Measurements from ENCODE around the gene NRSN2. TPM values are rescaled to one million over a fixed set of nuclear protein-coding genes. Genes with fewer than 3 reads are reported as not detected.
"Not testable (repeated sequence)": the region's sequence is repeated elsewhere in the genome, so short reads cannot be mapped to it uniquely, and the experiment has no call there.

Gene NRSN2
- total RNA-seq, 4 donors from 2014 or later, result 3.7 to 13.8 (median 7.2) TPM

GRCh38 chr20:387520-387919, 40.6 kb downstream of the NRSN2 start:
- peaks cover 7 to 55% (median 8%) of the 10 kb centered on the region in 3 donors for H3K36me3 ChIP-seq

GRCh38 chr20:388034-388994, 41.4 kb downstream of the NRSN2 start:
- peaks cover 0 to 21% (median 0%) of the 10 kb centered on the region in 3 donors for H3K4me1 ChIP-seq
- WGBS, 2 donors, result 83 to 89% methylated on average over 12 to 14 of the region's 21 CpGs
- intact Hi-C loops (cut with DNase I), result no loop called here
- no peaks in the 10 kb centered on the region for H3K27me3 ChIP-seq
- no peaks in the 10 kb centered on the region for H3K9me3 ChIP-seq
- no peak overlapping the region for H3K4me3 ChIP-seq
- H3K27ac ChIP-seq, result no peak overlapping the region
- TF ChIP-seq POLR2A (IDR thresholded peaks at IDR 0.05) (no peak), CTCF (IDR thresholded peaks at IDR 0.05) (no peak)
- no peak for DNase-seq
- peaks cover 7 to 63% (median 8%) of the 10 kb centered on the region in 3 donors for H3K36me3 ChIP-seq

More at GRCh38 chr20:387520-387919, 40.6 kb downstream of the NRSN2 start:
- TF ChIP-seq POLR2A (IDR thresholded peaks at IDR 0.05) (no peak), CTCF (IDR thresholded peaks at IDR 0.05) (no peak)
- no peak for DNase-seq
- no peaks in the 10 kb centered on the region for H3K27me3 ChIP-seq
- H3K9me3 ChIP-seq, result no peaks in the 10 kb centered on the region
- no peak overlapping the region for H3K27ac ChIP-seq
- H3K4me3 ChIP-seq, result no peak overlapping the region
- H3K4me1 ChIP-seq, result peaks cover 0 to 29% (median 0%) of the 10 kb centered on the region in 3 donors
- intact Hi-C loops (cut with DNase I), result no loop called here
- WGBS, 2 donors, result 90 to 98% methylated on average over 3 of the region's 3 CpGs

GRCh38 chr20:389220-389619, 42.3 kb downstream of the NRSN2 start:
- TF ChIP-seq POLR2A (IDR thresholded peaks at IDR 0.05), result no peak
- TF ChIP-seq CTCF (IDR thresholded peaks at IDR 0.05), result no peak
- peaks cover 7 to 72% (median 8%) of the 10 kb centered on the region in 3 donors for H3K36me3 ChIP-seq
- no peak overlapping the region for H3K4me3 ChIP-seq
- no peak for DNase-seq
- H3K9me3 ChIP-seq, result no peaks in the 10 kb centered on the region
- WGBS, 2 donors, result 79 to 85% methylated on average over 4 to 6 of the region's 6 CpGs
- H3K27me3 ChIP-seq, result no peaks in the 10 kb centered on the region
- no peak overlapping the region for H3K27ac ChIP-seq
- intact Hi-C loops (cut with DNase I), result no loop called here
- peaks cover 0 to 12% (median 0%) of the 10 kb centered on the region in 3 donors for H3K4me1 ChIP-seq

- H3K27ac ChIP-seq, result no peak overlapping the region
- WGBS, 2 donors, result 86 to 94% methylated on average over 10 of the region's 29 CpGs
- no peak overlapping the region for H3K4me3 ChIP-seq
- H3K36me3 ChIP-seq, result peaks cover 7 to 91% (median 13%) of the 10 kb centered on the region in 3 donors
- H3K9me3 ChIP-seq, result no peaks in the 10 kb centered on the region
- no peaks in the 10 kb centered on the region for H3K4me1 ChIP-seq
- no peaks in the 10 kb centered on the region for H3K27me3 ChIP-seq
- intact Hi-C loops (cut with DNase I), result no loop called here
- no peak for TF ChIP-seq POLR2A (IDR thresholded peaks at IDR 0.05)
- TF ChIP-seq CTCF (IDR thresholded peaks at IDR 0.05), result no peak
- no peak for DNase-seq
Measured at GRCh38 chr20:391041-391711, 44.3 kb downstream of the NRSN2 start.

GRCh38 chr20:393296-393695, 46.4 kb downstream of the NRSN2 start:
- intact Hi-C loops (cut with DNase I); H3K4me1 ChIP-seq; DNase-seq; H3K4me3 ChIP-seq; H3K27me3 ChIP-seq; H3K27ac ChIP-seq; H3K9me3 ChIP-seq: not testable (repeated sequence)
- H3K36me3 ChIP-seq, result peaks cover 4 to 98% (median 14%) of the 10 kb centered on the region in 3 donors
- 87 to 100% methylated on average over 2 of the region's 2 CpGs for WGBS, 2 donors
